Measurements from ENCODE around the gene KIF19.

- TF ChIP-seq, protein P1, sequence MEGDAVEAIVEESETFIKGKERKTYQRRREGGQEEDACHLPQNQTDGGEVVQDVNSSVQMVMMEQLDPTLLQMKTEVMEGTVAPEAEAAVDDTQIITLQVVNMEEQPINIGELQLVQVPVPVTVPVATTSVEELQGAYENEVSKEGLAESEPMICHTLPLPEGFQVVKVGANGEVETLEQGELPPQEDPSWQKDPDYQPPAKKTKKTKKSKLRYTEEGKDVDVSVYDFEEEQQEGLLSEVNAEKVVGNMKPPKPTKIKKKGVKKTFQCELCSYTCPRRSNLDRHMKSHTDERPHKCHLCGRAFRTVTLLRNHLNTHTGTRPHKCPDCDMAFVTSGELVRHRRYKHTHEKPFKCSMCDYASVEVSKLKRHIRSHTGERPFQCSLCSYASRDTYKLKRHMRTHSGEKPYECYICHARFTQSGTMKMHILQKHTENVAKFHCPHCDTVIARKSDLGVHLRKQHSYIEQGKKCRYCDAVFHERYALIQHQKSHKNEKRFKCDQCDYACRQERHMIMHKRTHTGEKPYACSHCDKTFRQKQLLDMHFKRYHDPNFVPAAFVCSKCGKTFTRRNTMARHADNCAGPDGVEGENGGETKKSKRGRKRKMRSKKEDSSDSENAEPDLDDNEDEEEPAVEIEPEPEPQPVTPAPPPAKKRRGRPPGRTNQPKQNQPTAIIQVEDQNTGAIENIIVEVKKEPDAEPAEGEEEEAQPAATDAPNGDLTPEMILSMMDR (IDR thresholded peaks at IDR 0.05), result no peak
- TF ChIP-seq POLR2A (IDR thresholded peaks at IDR 0.05), result no peak
Measured at GRCh38 chr17:74288785-74289184, 37.2 kb upstream of the KIF19 start.

Data from uterus (tissue), 2 donors.